ENCODE measurements around the gene MYCBP. TPM values are rescaled to one million over a fixed set of nuclear protein-coding genes. Genes with fewer than 3 reads are reported as not detected.

MYCBP gene
- total RNA-seq, 1 experiment from 2014 or later = 33.1 TPM

- H3K27ac Mint-ChIP-seq = no peak within 1 kb of the TSS
- H3K9me3 ChIP-seq (ENCODE audit: control insufficient read depth, low read depth, low read length) = no peaks in the 10 kb centered on the region
- H3K27ac ChIP-seq (ENCODE audit: insufficient read length, low read depth, low read length) = no peak within 1 kb of the TSS
- no peak within 1 kb of the TSS for H3K56ac ChIP-seq (ENCODE audit: insufficient read length, low read depth, low read length)
- no peak within 1 kb of the TSS for H3K4me3 Mint-ChIP-seq
- no peak within 1 kb of the TSS for H3K9ac ChIP-seq (ENCODE audit: extremely low read depth, insufficient read length, low read length)
- no peak for TF ChIP-seq CTCF (conservative IDR thresholded peaks at IDR 0.05)
- H3K27me3 ChIP-seq (ENCODE audit: insufficient read depth, low read length) = no peaks in the 10 kb centered on the region
- H3K27me3 Mint-ChIP-seq (ENCODE audit: low read depth) = no peaks in the 10 kb centered on the region
- no peaks in the 10 kb centered on the region for H3K36me3 Mint-ChIP-seq (ENCODE audit: insufficient read depth in 1 of 3, low read depth in 3 of 3)
- H3K79me2 ChIP-seq (ENCODE audit: insufficient read depth, low read length) = no peaks in the 10 kb centered on the region
- no peak within 1 kb of the TSS for H3K4ac ChIP-seq (ENCODE audit: low read depth, low read length)
- H2BK15ac ChIP-seq (ENCODE audit: low read depth, low read length) = no peak within 1 kb of the TSS
- no peak within 1 kb of the TSS for H2BK5ac ChIP-seq (ENCODE audit: insufficient read length, low read length)
- no peak within 1 kb of the TSS for H4K91ac ChIP-seq (ENCODE audit: insufficient read length, low read depth, low read length)
- no peak within 1 kb of the TSS for H3K4me2 ChIP-seq (ENCODE audit: insufficient read depth, insufficient read length, low read length)
- no peak within 1 kb of the TSS for H3K23ac ChIP-seq (ENCODE audit: insufficient read length, low read depth, low read length)
- H3T11ph ChIP-seq (ENCODE audit: low read length) = no peak within 1 kb of the TSS
- H3K18ac ChIP-seq (ENCODE audit: insufficient read length, low read depth, low read length) = no peak within 1 kb of the TSS
- no peaks in the 10 kb centered on the region for H4K20me1 ChIP-seq (ENCODE audit: control insufficient read depth, insufficient read depth, insufficient read length)
- H4K5ac ChIP-seq (ENCODE audit: insufficient read length, low read depth, low read length) = no peak within 1 kb of the TSS
- H2AFZ ChIP-seq (ENCODE audit: low read length) = no peak within 1 kb of the TSS
- no peak within 1 kb of the TSS for H2BK120ac ChIP-seq (ENCODE audit: low read depth, low read length, poor library complexity, severe bottlenecking)
- DNase-seq = no peak
- H3K79me1 ChIP-seq (ENCODE audit: insufficient read depth, low read depth, low read length, poor library complexity, severe bottlenecking) = no peaks in the 10 kb centered on the region
- no peak within 1 kb of the TSS for H2BK20ac ChIP-seq (ENCODE audit: low read depth, low read length, poor library complexity, severe bottlenecking)
- H3K4me1 Mint-ChIP-seq = peaks cover 4% of the 10 kb centered on the region in 2 experiments; a peak in 3 of 4 replicates
- H4K8ac ChIP-seq (replicated peaks; ENCODE audit: insufficient read length, low read depth, low read length) = no peak within 1 kb of the TSS
- no peaks in the 10 kb centered on the region for H3K23me2 ChIP-seq (ENCODE audit: insufficient read length, low read depth, low read length, poor library complexity, severe bottlenecking)
- H2AK5ac ChIP-seq (ENCODE audit: insufficient read length, low read length) = no peak within 1 kb of the TSS
- H3K14ac ChIP-seq (ENCODE audit: insufficient read depth, low read length) = no peak within 1 kb of the TSS
- peaks cover 2% of the 10 kb centered on the region; the same call in 1 of the 2 replicates for H3K4me1 ChIP-seq (ENCODE audit: insufficient read depth, low read length)
- no peak within 1 kb of the TSS for H2BK12ac ChIP-seq (ENCODE audit: insufficient read length, low read depth, low read length)
- no peaks in the 10 kb centered on the region for H3K9me3 Mint-ChIP-seq
Measured at GRCh38 chr1:38881487-38881886, 8.3 kb upstream of the MYCBP start, which contains the start of gene GJA9. Gene GJA9 (minus strand): TSS chr1:38881587. CDS start chr1:38876098, 5,489 bp downstream.
